HL-60 (cell line): Measurements from ENCODE around the gene CHD9.

Experiments
- GABPA ChIP-seq: IDR thresholded peaks from 2 replicates; pipeline ENCODE4 v1.6.1; 2012; ENCODE audit warnings: low read depth
- POLR2AphosphoS5 ChIP-seq: IDR thresholded peaks from 2 replicates; pipeline ENCODE4 v1.6.1; 2012; ENCODE audit warnings: low read depth
- TF ChIP-seq, protein P1 (sequence below): IDR thresholded peaks from one replicate; pipeline ENCODE4 v1.5.1; 2011; ENCODE audit warnings: low read length, control low read depth, inconsistent platforms; ENCODE audit not compliant: insufficient read depth
- TF ChIP-seq, protein P2 (sequence below): IDR thresholded peaks from 2 replicates; pipeline ENCODE4 v1.6.1; 2012; ENCODE audit warnings: low read depth; ENCODE audit not compliant: insufficient replicate concordance

DNA sequence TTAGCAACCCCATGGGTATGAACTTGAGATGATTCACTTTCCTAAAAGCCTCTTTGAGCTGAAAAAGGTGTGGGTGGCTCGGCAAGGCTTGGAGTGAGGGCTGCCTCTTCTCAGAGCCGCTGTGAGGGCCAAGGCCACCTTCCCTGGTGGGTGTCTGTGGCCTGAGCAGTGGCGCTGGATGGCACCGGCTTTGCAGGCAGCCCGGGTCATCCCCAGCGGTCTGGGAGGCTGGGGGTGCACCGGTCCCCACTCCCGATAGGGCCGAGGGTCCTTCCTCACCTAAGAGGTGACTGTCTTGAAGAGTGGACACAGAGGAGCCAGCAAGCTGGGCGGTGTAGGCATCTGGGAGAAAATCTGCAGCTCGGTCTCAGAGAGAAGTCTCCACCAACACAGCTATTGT is 300.3 kb downstream of the CHD9 start:
- TF ChIP-seq POLR2AphosphoS5: no peak
- TF ChIP-seq, protein P1, sequence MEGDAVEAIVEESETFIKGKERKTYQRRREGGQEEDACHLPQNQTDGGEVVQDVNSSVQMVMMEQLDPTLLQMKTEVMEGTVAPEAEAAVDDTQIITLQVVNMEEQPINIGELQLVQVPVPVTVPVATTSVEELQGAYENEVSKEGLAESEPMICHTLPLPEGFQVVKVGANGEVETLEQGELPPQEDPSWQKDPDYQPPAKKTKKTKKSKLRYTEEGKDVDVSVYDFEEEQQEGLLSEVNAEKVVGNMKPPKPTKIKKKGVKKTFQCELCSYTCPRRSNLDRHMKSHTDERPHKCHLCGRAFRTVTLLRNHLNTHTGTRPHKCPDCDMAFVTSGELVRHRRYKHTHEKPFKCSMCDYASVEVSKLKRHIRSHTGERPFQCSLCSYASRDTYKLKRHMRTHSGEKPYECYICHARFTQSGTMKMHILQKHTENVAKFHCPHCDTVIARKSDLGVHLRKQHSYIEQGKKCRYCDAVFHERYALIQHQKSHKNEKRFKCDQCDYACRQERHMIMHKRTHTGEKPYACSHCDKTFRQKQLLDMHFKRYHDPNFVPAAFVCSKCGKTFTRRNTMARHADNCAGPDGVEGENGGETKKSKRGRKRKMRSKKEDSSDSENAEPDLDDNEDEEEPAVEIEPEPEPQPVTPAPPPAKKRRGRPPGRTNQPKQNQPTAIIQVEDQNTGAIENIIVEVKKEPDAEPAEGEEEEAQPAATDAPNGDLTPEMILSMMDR: no peak
- TF ChIP-seq GABPA: no peak
- TF ChIP-seq, protein P2, sequence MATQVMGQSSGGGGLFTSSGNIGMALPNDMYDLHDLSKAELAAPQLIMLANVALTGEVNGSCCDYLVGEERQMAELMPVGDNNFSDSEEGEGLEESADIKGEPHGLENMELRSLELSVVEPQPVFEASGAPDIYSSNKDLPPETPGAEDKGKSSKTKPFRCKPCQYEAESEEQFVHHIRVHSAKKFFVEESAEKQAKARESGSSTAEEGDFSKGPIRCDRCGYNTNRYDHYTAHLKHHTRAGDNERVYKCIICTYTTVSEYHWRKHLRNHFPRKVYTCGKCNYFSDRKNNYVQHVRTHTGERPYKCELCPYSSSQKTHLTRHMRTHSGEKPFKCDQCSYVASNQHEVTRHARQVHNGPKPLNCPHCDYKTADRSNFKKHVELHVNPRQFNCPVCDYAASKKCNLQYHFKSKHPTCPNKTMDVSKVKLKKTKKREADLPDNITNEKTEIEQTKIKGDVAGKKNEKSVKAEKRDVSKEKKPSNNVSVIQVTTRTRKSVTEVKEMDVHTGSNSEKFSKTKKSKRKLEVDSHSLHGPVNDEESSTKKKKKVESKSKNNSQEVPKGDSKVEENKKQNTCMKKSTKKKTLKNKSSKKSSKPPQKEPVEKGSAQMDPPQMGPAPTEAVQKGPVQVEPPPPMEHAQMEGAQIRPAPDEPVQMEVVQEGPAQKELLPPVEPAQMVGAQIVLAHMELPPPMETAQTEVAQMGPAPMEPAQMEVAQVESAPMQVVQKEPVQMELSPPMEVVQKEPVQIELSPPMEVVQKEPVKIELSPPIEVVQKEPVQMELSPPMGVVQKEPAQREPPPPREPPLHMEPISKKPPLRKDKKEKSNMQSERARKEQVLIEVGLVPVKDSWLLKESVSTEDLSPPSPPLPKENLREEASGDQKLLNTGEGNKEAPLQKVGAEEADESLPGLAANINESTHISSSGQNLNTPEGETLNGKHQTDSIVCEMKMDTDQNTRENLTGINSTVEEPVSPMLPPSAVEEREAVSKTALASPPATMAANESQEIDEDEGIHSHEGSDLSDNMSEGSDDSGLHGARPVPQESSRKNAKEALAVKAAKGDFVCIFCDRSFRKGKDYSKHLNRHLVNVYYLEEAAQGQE: no peak
